Cardiac muscle cell (in vitro differentiated cells and primary cell): ENCODE data around the gene ATP6V1G1. TPM values are rescaled to one million over a fixed set of nuclear protein-coding genes. Genes with fewer than 3 reads are reported as not detected.

ENCODE experiments used
- DNase-seq, 2 donors: peaks; one replicate each; pipeline versions ENCODE4 v3.0.0 to v3.0.0-alpha.2; 2010 to 2017; ENCODE audit warnings: low read depth in 1 of 2, low spot score in 1 of 2
- H3K27ac ChIP-seq: fragments of 200-600 bp; sonication (generic); 2 replicates; pipeline ENCODE4 v1.5.1; 2016
- H3K27me3 ChIP-seq: fragments of 200-600 bp; sonication (generic); 2 replicates; pipeline ENCODE4 v1.6.0; 2016; ENCODE audit warnings: control low read depth
- H3K36me3 ChIP-seq: fragments of 200-600 bp; sonication (generic); 2 replicates; pipeline ENCODE4 v1.5.1; 2016; ENCODE audit warnings: control low read depth
- H3K4me1 ChIP-seq: fragments of 200-600 bp; sonication (generic); 2 replicates; pipeline ENCODE4 v1.8.1; 2017; ENCODE audit warnings: low read depth, mild to moderate bottlenecking, mixed run types
- H3K4me3 ChIP-seq: fragments of 200-600 bp; sonication (generic); 2 replicates; pipeline ENCODE4 v1.5.1; 2016; ENCODE audit warnings: mild to moderate bottlenecking
- H3K9me3 ChIP-seq: fragments of 200-600 bp; sonication (generic); 2 replicates; pipeline ENCODE4 v1.5.1; 2017; ENCODE audit warnings: low read depth, mild to moderate bottlenecking, control low read depth
- CTCF ChIP-seq: IDR thresholded peaks from 2 replicates; pipeline ENCODE4 v1.5.1; 2012; ENCODE audit warnings: low read depth, mild to moderate bottlenecking, low read length
- polyA plus RNA-seq: library from polyadenylated mRNA; unstranded; fragments of >200 nt; fragmentation: Nextera tagmentation; extraction: Ambion mirVana; gene quantifications from 2 replicates; pipeline ENCODE4 v1.2.1, GENCODE V29; 2016
- total RNA-seq: library from RNA; depleted of rRNA; stranded (reverse); fragments of >200 nt; gene quantifications from 2 replicates; pipeline ENCODE4 v1.2.3, GENCODE V29; 2016

ATP6V1G1 gene
- total and polyA plus RNA-seq, 2 experiments from 2014 or later: 270 to 280 TPM

- Histone ChIP-seq H3K4me1 (no peaks in the 10 kb centered on the region), H3K27me3 (no peaks in the 10 kb centered on the region), H3K27ac (no peak overlapping the region), H3K9me3 (no peaks in the 10 kb centered on the region), H3K4me3 (no peak overlapping the region), H3K36me3 (no peaks in the 10 kb centered on the region)
- DNase-seq: no peak
- no peak for TF ChIP-seq CTCF
These were observed 38.9 kb downstream of the ATP6V1G1 start for GRCh38 chr9:114626415-114627020.

- no peaks in the 10 kb centered on the region for H3K36me3 ChIP-seq
- no peaks in the 10 kb centered on the region for H3K27me3 ChIP-seq
- no peaks in the 10 kb centered on the region for H3K4me1 ChIP-seq
- H3K4me3 ChIP-seq: no peak overlapping the region
- no peaks in the 10 kb centered on the region for H3K9me3 ChIP-seq
- TF ChIP-seq CTCF: no peak
- no peak overlapping the region for H3K27ac ChIP-seq
- DNase-seq: no peak
These were observed 40.0 kb downstream of the ATP6V1G1 start for GRCh38 chr9:114627553-114627952.

GRCh38 chr9:114629563-114630090, 42.1 kb downstream of the ATP6V1G1 start:
- no peaks in the 10 kb centered on the region for H3K9me3 ChIP-seq
- no peak for DNase-seq
- H3K4me1 ChIP-seq: no peaks in the 10 kb centered on the region
- no peak for TF ChIP-seq CTCF
- H3K27ac ChIP-seq: no peak overlapping the region
- no peak overlapping the region for H3K4me3 ChIP-seq
- H3K27me3 ChIP-seq: no peaks in the 10 kb centered on the region
- H3K36me3 ChIP-seq: no peaks in the 10 kb centered on the region

GRCh38 chr9:114631166-114631565, 43.6 kb downstream of the ATP6V1G1 start:
- no peaks in the 10 kb centered on the region for H3K4me1 ChIP-seq
- H3K27me3 ChIP-seq: no peaks in the 10 kb centered on the region
- H3K27ac ChIP-seq: no peak overlapping the region
- no peaks in the 10 kb centered on the region for H3K36me3 ChIP-seq
- no peak for TF ChIP-seq CTCF
- H3K4me3 ChIP-seq: no peak overlapping the region
- DNase-seq: no peak
- no peaks in the 10 kb centered on the region for H3K9me3 ChIP-seq

GRCh38 chr9:114633438-114634089, 46.0 kb downstream of the ATP6V1G1 start:
- no peak for DNase-seq
- no peak overlapping the region for H3K4me3 ChIP-seq
- TF ChIP-seq CTCF: no peak
- no peaks in the 10 kb centered on the region for H3K36me3 ChIP-seq
- H3K27ac ChIP-seq: no peak overlapping the region
- no peaks in the 10 kb centered on the region for H3K9me3 ChIP-seq
- H3K4me1 ChIP-seq: no peaks in the 10 kb centered on the region
- H3K27me3 ChIP-seq: no peaks in the 10 kb centered on the region
